PC-9 (cell line): ENCODE data around the gene C2CD5. TPM values are rescaled to one million over a fixed set of nuclear protein-coding genes. Genes with fewer than 3 reads are reported as not detected.

ENCODE experiments used
- BruUV-seq: library from RNA; stranded (reverse); fragments of 400-500 nt; replicated peaks from 2 replicates; lab custom pipeline; 2021; lab: Mats Ljungman, UMichigan
- CTCF ChIA-PET: fragments of 300-600 bp; sonication (Branson Sonifier 250); formaldehyde crosslinking; loops from one replicate; lab custom pipeline; 2022; ENCODE audit warnings: antibody characterized with exemption; lab: Charles Lee
- POLR2A ChIA-PET: fragments of 300-600 bp; sonication (Branson Sonifier 250); formaldehyde crosslinking; loops from one replicate; lab custom pipeline; 2022; ENCODE audit warnings: antibody characterized with exemption; ENCODE audit not compliant: unreplicated experiment; lab: Charles Lee
- DNase-seq, 2 experiments: peaks; one replicate each; pipeline versions ENCODE4 v3.0.0 to v3.0.0-alpha.2; 2015 to 2022; ENCODE audit warnings: mixed read lengths in 1 of 2
- H2AFZ ChIP-seq: fragments of 200-600 bp; sonication (generic); 2 replicates; pipeline ENCODE4 v1.8.1; 2017; ENCODE audit warnings: antibody characterized with exemption
- H3F3A ChIP-seq: fragments of 200-600 bp; sonication (generic); 2 replicates; pipeline ENCODE4 v1.8.1; 2017; ENCODE audit warnings: antibody characterized with exemption, mild to moderate bottlenecking, low read depth; ENCODE audit not compliant: insufficient read depth
- H3K27ac ChIP-seq: fragments of 200-600 bp; sonication (generic); 2 replicates; pipeline ENCODE4 v1.6.1; 2016; ENCODE audit warnings: mixed run types
- H3K27me3 ChIP-seq: fragments of 200-600 bp; sonication (generic); 2 replicates; pipeline ENCODE4 v1.6.1; 2016; ENCODE audit warnings: low read depth, mixed run types; ENCODE audit not compliant: insufficient read depth
- H3K36me3 ChIP-seq: fragments of 200-600 bp; sonication (generic); 2 replicates; pipeline ENCODE4 v1.6.1; 2016; ENCODE audit warnings: low read depth, mixed run types
- H3K4me1 ChIP-seq: fragments of 200-600 bp; sonication (generic); replicated peaks from 2 replicates; pipeline ENCODE4 v1.6.1; 2016; ENCODE audit warnings: mixed run types; ENCODE audit not compliant: insufficient read depth
- H3K4me2 ChIP-seq: fragments of 200-600 bp; sonication (generic); 2 replicates; pipeline ENCODE4 v1.6.1; 2017; ENCODE audit warnings: mixed run types
- H3K4me3 ChIP-seq: fragments of 200-600 bp; sonication (generic); 2 replicates; pipeline ENCODE4 v1.6.1; 2016; ENCODE audit warnings: mixed run types
- H3K79me2 ChIP-seq: fragments of 200-600 bp; sonication (generic); 2 replicates; pipeline ENCODE4 v1.6.1; 2017; ENCODE audit warnings: low read depth, mixed run types
- H3K9me2 ChIP-seq: fragments of 200-600 bp; sonication (generic); 2 replicates; pipeline ENCODE4 v1.8.1; 2017; ENCODE audit warnings: mild to moderate bottlenecking; ENCODE audit not compliant: insufficient read depth
- H3K9me3 ChIP-seq: fragments of 200-600 bp; sonication (generic); 2 replicates; pipeline ENCODE4 v1.8.1; 2016; ENCODE audit warnings: low read depth; ENCODE audit not compliant: insufficient read depth
- H4K20me1 ChIP-seq: fragments of 200-600 bp; sonication (generic); 2 replicates; pipeline ENCODE4 v1.8.1; 2017; ENCODE audit not compliant: insufficient read depth
- CTCF ChIP-seq: fragments of 200-600 bp; sonication (generic); conservative IDR thresholded peaks from 2 replicates; pipeline ENCODE4 v1.6.1; 2017; ENCODE audit warnings: mixed run types, antibody characterized with exemption, mild to moderate bottlenecking, moderate library complexity
- EZH2 ChIP-seq: fragments of 200-600 bp; sonication (generic); IDR thresholded peaks from 2 replicates; pipeline ENCODE4 v1.8.0; 2017; ENCODE audit warnings: antibody characterized with exemption, low read depth
- intact Hi-C: fragments of 100-400 bp; cut with micrococcal nuclease; formaldehyde crosslinking; loops from one replicate; pipeline ENCODE4 v1.10.0; 2022; ENCODE audit not compliant: unreplicated experiment
- total RNA-seq: library from RNA; stranded (reverse); gene quantifications from 2 replicates; pipeline ENCODE4 v1.2.3, GENCODE V29; 2021

C2CD5 gene
- total RNA-seq, 1 experiment from 2014 or later = 28.6 TPM

- no peaks in the 10 kb centered on the region for H3K79me2 ChIP-seq
- ChIA-PET POLR2A (interaction anchor here (0.5 kb wide), 1 partner anchor 149 kb away, joined by 6 read pairs; no protein-coding TSS in a partner anchor), CTCF (no interaction called here)
- TF ChIP-seq CTCF (no peak), EZH2 (no peak)
- no peak overlapping the region for H3K4me3 ChIP-seq
- H3K4me2 ChIP-seq = no peak overlapping the region
- no peak overlapping the region for H3K27ac ChIP-seq
- no peak overlapping the region for H2AFZ ChIP-seq
- no peaks in the 10 kb centered on the region for H3K9me3 ChIP-seq
- no peaks in the 10 kb centered on the region for H3K36me3 ChIP-seq
- no peaks in the 10 kb centered on the region; the same call in 1 of the 2 replicates for H4K20me1 ChIP-seq
- no peaks in the 10 kb centered on the region for H3F3A ChIP-seq
- H3K4me1 ChIP-seq = no peaks in the 10 kb centered on the region
- H3K27me3 ChIP-seq = no peaks in the 10 kb centered on the region
- intact Hi-C loops = no loop called here
- no peaks in the 10 kb centered on the region for H3K9me2 ChIP-seq
- BruUV-seq = no TSS peak
- DNase-seq = no peak
Measured at GRCh38 chr12:22500100-22500499, 44.2 kb downstream of the C2CD5 start.

GRCh38 chr12:22499445-22499844 lies 44.9 kb downstream of the C2CD5 start:
- H4K20me1 ChIP-seq = no peaks in the 10 kb centered on the region; the same call in 1 of the 2 replicates
- H3K4me1 ChIP-seq = no peaks in the 10 kb centered on the region
- ChIA-PET POLR2A (no interaction called here), CTCF (no interaction called here)
- H3K9me3 ChIP-seq = no peaks in the 10 kb centered on the region
- no peak for DNase-seq
- H3K36me3 ChIP-seq = no peaks in the 10 kb centered on the region
- H2AFZ ChIP-seq = no peak overlapping the region
- H3K27me3 ChIP-seq = no peaks in the 10 kb centered on the region
- no peak overlapping the region for H3K27ac ChIP-seq
- no peak overlapping the region for H3K4me3 ChIP-seq
- no peaks in the 10 kb centered on the region for H3K79me2 ChIP-seq
- intact Hi-C loops = no loop called here
- no peaks in the 10 kb centered on the region for H3K9me2 ChIP-seq
- no TSS peak for BruUV-seq
- no peaks in the 10 kb centered on the region for H3F3A ChIP-seq
- TF ChIP-seq EZH2 = no peak
- H3K4me2 ChIP-seq = no peak overlapping the region

DNA sequence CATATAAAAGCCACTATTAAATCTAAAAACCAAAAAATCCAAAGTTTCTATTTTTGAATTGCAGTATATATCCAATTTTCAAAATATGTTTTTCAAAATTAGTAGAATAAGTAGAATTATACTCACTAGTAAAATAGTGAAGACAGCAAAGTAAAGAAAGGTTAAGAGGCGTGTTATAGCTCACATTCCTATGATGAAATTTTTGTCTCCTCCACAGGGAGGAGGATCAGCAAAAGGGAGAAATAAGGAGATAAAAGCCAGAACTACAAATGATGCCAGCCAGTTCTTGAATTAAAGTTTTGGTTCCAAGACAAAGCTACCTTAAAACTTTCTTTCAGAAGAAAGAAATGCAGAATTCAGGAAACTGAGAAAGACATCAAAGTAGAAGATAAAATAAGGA lies 50.0 kb downstream of the C2CD5 start:
- H2AFZ ChIP-seq = no peak overlapping the region
- TF ChIP-seq CTCF (no peak), EZH2 (no peak)
- no peaks in the 10 kb centered on the region for H3K79me2 ChIP-seq
- H3F3A ChIP-seq = no peaks in the 10 kb centered on the region
- intact Hi-C loops = no loop called here
- H3K4me1 ChIP-seq = no peaks in the 10 kb centered on the region
- no peaks in the 10 kb centered on the region; the same call in 1 of the 2 replicates for H4K20me1 ChIP-seq
- ChIA-PET CTCF (no interaction called here), POLR2A (no interaction called here)
- no peak overlapping the region for H3K4me2 ChIP-seq
- DNase-seq = no peak
- no peaks in the 10 kb centered on the region for H3K9me2 ChIP-seq
- H3K9me3 ChIP-seq = no peaks in the 10 kb centered on the region
- BruUV-seq = no TSS peak
- H3K4me3 ChIP-seq = no peak overlapping the region
- H3K27me3 ChIP-seq = no peaks in the 10 kb centered on the region
- no peaks in the 10 kb centered on the region for H3K36me3 ChIP-seq
- no peak overlapping the region for H3K27ac ChIP-seq

GRCh38 chr12:22491034-22491433 lies 53.3 kb downstream of the C2CD5 start:
- Histone ChIP-seq H3K4me2 (no peak overlapping the region), H3K79me2 (no peaks in the 10 kb centered on the region), H3K9me3 (no peaks in the 10 kb centered on the region), H3F3A (no peaks in the 10 kb centered on the region), H3K9me2 (no peaks in the 10 kb centered on the region), H4K20me1 (no peaks in the 10 kb centered on the region; the same call in 1 of the 2 replicates), H3K36me3 (0 out of 2 replicates have a peak, but pooled peaks cover 5% of the 10 kb centered on the region), H3K4me1 (no peaks in the 10 kb centered on the region), H2AFZ (no peak overlapping the region), H3K27me3 (no peaks in the 10 kb centered on the region), H3K4me3 (no peak overlapping the region), H3K27ac (no peak overlapping the region)
- BruUV-seq = no TSS peak
- intact Hi-C loops = no loop called here
- no peak for DNase-seq
- CTCF ChIA-PET = no interaction called here
- TF ChIP-seq CTCF = no peak
- TF ChIP-seq EZH2 = no peak
- POLR2A ChIA-PET = no interaction called here
